ENCODE results near the gene LILRB3. TPM values are rescaled to one million over a fixed set of nuclear protein-coding genes. Genes with fewer than 3 reads are reported as not detected.
A peak's percentile ranks its signal among the peaks of the same experiment; 100 is the strongest.
"Not testable (repeated sequence)": the region's sequence is repeated elsewhere in the genome, so short reads cannot be mapped to it uniquely, and the experiment has no call there.

Gene LILRB3
- total RNA-seq, 1 donor from 2014 or later: 38.2 TPM

- H3K27me3 ChIP-seq: no peaks in the 10 kb centered on the region
Observed at GRCh38 chr19:54189145-54189734, 33.6 kb downstream of the LILRB3 start, which contains the start of gene MBOAT7. Gene MBOAT7, minus strand, starts transcription at chr19:54189580. Its CDS starts 1,072 bp downstream, at chr19:54188508.

DNA sequence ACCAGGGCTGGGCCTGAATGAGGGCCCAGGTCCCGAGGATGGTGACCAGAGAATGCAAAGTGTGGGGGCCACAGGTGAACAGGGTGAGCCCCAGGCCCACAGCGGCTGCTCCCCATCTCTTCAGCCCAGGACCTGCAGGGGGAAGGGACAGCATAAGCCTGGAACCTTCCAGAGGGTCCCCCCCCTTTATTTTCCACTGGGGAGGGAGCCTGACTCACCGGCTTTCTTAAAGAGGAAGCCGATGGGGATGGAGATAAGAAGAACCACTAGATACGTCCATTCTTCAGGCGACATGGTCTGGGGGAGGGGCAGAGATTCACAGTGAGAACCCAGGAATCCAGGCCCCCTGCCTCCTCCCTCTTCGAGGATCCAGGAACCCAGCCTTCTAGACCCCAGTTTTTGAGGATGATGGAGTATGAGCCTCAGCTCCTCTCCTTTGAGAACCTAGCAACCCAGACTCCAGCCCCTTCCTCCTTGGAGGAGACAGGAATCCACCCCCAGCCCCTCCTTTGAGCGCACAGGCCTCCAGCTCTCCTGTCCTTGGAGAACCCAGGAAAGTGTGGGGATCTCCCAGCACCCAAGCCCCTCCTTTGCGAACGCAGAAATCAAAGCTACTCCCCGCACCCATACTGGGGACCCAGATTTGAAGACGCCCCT is 34.5 kb downstream of the LILRB3 start:
- TF ChIP-seq, protein P1, sequence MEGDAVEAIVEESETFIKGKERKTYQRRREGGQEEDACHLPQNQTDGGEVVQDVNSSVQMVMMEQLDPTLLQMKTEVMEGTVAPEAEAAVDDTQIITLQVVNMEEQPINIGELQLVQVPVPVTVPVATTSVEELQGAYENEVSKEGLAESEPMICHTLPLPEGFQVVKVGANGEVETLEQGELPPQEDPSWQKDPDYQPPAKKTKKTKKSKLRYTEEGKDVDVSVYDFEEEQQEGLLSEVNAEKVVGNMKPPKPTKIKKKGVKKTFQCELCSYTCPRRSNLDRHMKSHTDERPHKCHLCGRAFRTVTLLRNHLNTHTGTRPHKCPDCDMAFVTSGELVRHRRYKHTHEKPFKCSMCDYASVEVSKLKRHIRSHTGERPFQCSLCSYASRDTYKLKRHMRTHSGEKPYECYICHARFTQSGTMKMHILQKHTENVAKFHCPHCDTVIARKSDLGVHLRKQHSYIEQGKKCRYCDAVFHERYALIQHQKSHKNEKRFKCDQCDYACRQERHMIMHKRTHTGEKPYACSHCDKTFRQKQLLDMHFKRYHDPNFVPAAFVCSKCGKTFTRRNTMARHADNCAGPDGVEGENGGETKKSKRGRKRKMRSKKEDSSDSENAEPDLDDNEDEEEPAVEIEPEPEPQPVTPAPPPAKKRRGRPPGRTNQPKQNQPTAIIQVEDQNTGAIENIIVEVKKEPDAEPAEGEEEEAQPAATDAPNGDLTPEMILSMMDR (IDR thresholded peaks at IDR 0.05): no peak
- Histone ChIP-seq H3K9me3 (no peaks in the 10 kb centered on the region), H3K27me3 (no peaks in the 10 kb centered on the region), H3K4me3 (peak overlapping the region; percentile 81 to 85), H3K36me3 (peaks cover 3 to 9% of the 10 kb centered on the region in 2 donors), H3K4me1 (peaks cover 6 to 20% of the 10 kb centered on the region in 2 donors), H3K27ac (peak overlapping the region; percentile 100)
- intact Hi-C loops (cut with DNase I): loop anchor here (5.0 kb wide), 1 partner anchor 1246 kb away; no protein-coding TSS in a partner anchor
- DNase-seq (ENCODE audit: low spot score in 2 of 2): no peak

More at GRCh38 chr19:54189145-54189734, 33.6 kb downstream of the LILRB3 start, which contains the start of gene MBOAT7:
- DNase-seq (ENCODE audit: low spot score in 2 of 2): no peak
- peak within 1 kb of the TSS; percentile 100 for H3K27ac ChIP-seq
- intact Hi-C loops (cut with DNase I): loop anchor here (1.0 to 5.0 kb wide), 2 partner anchors 30 to 1247 kb away; partner anchors contain the start of gene LENG1
- H3K4me3 ChIP-seq: peak within 1 kb of the TSS; percentile 81 to 85
- no peaks in the 10 kb centered on the region for H3K9me3 ChIP-seq
- TF ChIP-seq, protein P1 (IDR thresholded peaks at IDR 0.05): peak in 2 of 3 experiments; percentile 33 to 47
- peaks cover 6 to 20% of the 10 kb centered on the region in 2 donors for H3K4me1 ChIP-seq
- H3K36me3 ChIP-seq: peaks cover 9 to 13% of the 10 kb centered on the region in 2 donors

GRCh38 chr19:54186934-54187381 is 35.8 kb downstream of the LILRB3 start:
- intact Hi-C loops (cut with DNase I): loop anchor here (5.0 kb wide), 1 partner anchor 1245 kb away; no protein-coding TSS in a partner anchor
- no peak for DNase-seq (ENCODE audit: low spot score in 2 of 2)

GRCh38 chr19:54186351-54186750 is 36.5 kb downstream of the LILRB3 start:
- H3K27ac ChIP-seq: no peak overlapping the region
- no peaks in the 10 kb centered on the region for H3K27me3 ChIP-seq
- H3K4me3 ChIP-seq: no peak overlapping the region
- H3K4me1 ChIP-seq: peaks cover 0 to 8% of the 10 kb centered on the region in 2 donors
- H3K9me3 ChIP-seq: no peaks in the 10 kb centered on the region
- peaks cover 0 to 9% of the 10 kb centered on the region in 2 donors for H3K36me3 ChIP-seq
- TF ChIP-seq, protein P1 (IDR thresholded peaks at IDR 0.05): no peak
- intact Hi-C loops (cut with DNase I): loop anchor here (5.0 kb wide), 1 partner anchor 1244 kb away; no protein-coding TSS in a partner anchor
- no peak for DNase-seq (ENCODE audit: low spot score in 2 of 2)

More at GRCh38 chr19:54186934-54187381, 35.8 kb downstream of the LILRB3 start:
- Histone ChIP-seq H3K27me3 (no peaks in the 10 kb centered on the region), H3K27ac (no peak overlapping the region), H3K9me3 (no peaks in the 10 kb centered on the region), H3K36me3 (peaks cover 0 to 9% of the 10 kb centered on the region in 2 donors), H3K4me3 (no peak overlapping the region), H3K4me1 (peaks cover 4 to 12% of the 10 kb centered on the region in 2 donors)
- TF ChIP-seq, protein P1 (IDR thresholded peaks at IDR 0.05): no peak

GRCh38 chr19:54183431-54183830 is 39.4 kb downstream of the LILRB3 start:
- Histone ChIP-seq H3K27me3 (no peaks in the 10 kb centered on the region), H3K4me3 (no peak overlapping the region), H3K27ac (no peak overlapping the region), H3K36me3 (peaks cover 9 to 18% of the 10 kb centered on the region in 2 donors), H3K9me3 (no peaks in the 10 kb centered on the region), H3K4me1 (peaks cover 0 to 4% of the 10 kb centered on the region in 2 donors)
- DNase-seq (ENCODE audit: low spot score in 2 of 2): no peak
- intact Hi-C loops (cut with DNase I): no loop called here
- TF ChIP-seq, protein P1 (IDR thresholded peaks at IDR 0.05): no peak

- intact Hi-C loops (cut with DNase I); H3K27me3 ChIP-seq; H3K9me3 ChIP-seq; DNase-seq (ENCODE audit: low spot score in 2 of 2); H3K4me1 ChIP-seq; H3K4me3 ChIP-seq; H3K27ac ChIP-seq: not testable (repeated sequence)
- peaks cover 11 to 18% of the 10 kb centered on the region in 2 donors for H3K36me3 ChIP-seq
Observed at GRCh38 chr19:54181894-54182293, 40.9 kb downstream of the LILRB3 start.

Measured in ascending aorta (tissue), 2 donors.